NCI-H2196 treated with DMSO at 0.1 percent for 48 hours (cell line): ENCODE results near the gene URB2.
"Not testable (repeated sequence)": the region's sequence is repeated elsewhere in the genome, so short reads cannot be mapped to it uniquely, and the experiment has no call there.

Experiments used
- DNase-seq: peaks from one replicate; lab custom pipeline; 2025; ENCODE audit not compliant: unreplicated experiment; lab: John Stamatoyannopoulos, UW

Gene URB2

DNA sequence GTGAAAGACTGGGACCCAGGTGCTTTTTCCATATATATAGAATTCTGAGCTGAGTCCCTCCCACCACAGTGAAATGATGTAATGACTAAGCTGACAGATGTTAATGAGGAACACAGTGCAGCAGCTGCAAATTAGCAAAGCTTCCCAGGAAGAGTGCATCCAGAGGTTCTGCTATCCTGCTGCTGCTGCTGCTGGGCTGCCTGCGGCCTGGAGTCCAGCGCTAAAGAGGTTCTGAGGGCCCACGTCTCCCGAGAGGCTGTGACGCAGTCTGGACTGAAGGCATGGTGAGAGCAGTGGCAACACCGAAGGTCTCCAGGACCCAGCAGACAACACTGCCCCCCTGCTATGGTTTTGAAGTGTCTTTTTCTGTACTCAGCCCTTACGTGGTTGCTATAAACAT is 63.9 kb downstream of the URB2 start:
- DNase-seq: no peak

DNA sequence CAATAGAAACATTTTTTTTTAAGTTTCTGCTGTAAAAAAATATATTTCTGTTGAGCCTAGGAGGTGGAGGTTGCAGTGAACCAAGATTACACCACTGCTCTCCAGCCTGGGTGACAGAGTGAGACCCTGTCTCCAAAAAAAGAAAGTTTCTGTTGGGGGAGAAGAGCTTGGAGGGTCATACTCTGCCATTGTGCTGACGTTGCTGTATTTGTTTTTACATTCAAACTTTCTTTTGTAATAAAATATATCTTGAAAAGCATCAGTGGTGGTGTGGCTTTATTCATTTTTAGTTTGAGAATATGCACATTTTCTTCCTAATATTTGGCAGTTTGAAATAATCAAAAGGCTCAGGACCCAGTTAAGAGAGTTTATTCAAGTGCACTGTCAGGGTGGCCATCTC is 64.6 kb downstream of the URB2 start:
- no peak for DNase-seq

- DNase-seq: no peak
Measured at GRCh38 chr1:229691362-229691761, 65.3 kb downstream of the URB2 start.

DNA sequence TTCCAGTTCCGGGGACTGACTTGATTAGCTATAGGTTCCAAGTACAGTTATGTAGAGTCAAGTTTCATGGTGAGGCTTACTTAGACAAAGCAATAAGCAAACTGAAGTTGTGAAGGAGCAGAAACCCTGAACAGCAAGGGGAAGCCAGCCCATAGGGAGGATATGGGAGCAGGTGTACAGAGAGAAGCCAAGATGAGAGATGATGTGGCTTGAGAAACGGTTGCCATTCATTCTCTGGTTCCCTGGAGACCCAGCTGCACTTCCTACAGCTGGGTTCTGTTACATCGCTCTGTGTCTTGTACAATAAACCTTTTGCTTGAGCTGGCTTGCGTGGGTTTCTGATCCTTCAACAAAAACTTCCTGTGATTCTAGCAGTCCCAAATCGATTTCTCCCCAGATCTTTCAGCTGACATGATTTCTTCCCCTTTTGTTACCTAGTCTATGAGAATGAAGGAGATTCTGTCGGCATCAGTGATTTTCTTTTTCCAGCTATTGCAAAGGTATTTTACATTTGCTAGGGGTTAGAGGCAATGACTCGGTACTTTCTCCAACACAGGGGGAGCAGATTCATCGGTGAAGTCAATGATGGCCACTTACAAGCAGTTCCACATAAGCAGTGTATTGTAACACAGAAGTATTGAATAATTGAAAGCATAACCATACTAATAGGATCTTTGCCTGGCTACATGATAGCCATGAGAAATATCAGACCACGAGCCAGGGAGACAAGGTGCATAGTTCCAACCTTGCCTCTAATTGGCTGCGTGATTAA is 67.3 kb downstream of the URB2 start:
- no peak for DNase-seq

DNA sequence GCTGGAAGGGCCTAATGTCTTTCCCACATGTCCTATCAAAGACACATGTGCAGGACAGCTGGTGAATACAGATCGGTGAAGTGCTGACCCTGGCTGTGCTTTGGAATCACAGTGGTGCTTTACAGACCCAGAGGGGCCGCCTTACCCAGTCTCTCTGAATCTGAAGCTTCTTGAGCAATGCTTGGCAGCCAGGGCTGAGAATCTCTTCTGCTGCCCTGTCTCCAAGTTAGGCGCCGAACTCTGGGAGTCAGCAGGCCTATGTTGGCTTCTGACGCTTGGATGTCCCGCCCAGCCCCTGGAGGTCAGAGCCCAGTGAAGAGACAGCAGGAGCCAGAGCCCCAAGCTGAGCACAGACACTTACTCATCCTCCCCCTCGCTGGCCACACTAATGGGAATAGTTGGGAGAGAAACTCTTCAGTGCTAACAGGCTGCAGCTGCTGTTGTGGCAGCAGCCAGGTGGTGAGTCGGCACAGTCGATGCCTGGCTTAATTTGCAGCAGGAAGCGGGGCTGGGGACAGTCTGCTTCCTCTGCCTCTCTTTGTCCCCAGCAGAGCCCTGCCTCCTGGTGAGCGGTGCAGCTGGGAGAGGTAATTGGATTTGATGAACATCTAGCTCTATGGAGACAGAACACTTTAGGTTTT is 68.1 kb downstream of the URB2 start:
- peak; percentile 29 for DNase-seq

- no peak for DNase-seq
Measured at GRCh38 chr1:229696385-229696784, 70.3 kb downstream of the URB2 start.

- DNase-seq: no peak
Measured at GRCh38 chr1:229699613-229700267, 73.7 kb downstream of the URB2 start.

GRCh38 chr1:229704157-229704556 is 78.1 kb downstream of the URB2 start:
- DNase-seq: no peak

DNA sequence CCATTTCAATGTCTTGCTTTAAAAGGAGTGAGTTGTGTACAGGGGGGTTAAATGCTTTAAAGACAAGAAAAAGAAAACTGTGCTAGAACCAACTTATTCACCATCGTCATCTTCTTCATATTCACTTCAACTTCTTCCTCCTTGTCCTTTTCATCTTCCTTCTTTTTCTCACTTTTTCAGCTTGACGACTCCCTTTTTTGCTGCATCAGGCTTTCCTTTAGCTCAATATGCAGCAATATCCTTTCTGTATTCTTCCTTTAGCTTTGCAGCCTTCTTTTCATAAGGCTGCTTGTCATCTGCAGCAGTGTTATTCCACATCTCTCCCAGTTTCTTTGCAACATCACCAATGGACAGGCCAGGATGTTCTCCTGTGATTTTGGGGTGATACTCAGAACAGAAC is 79.1 kb downstream of the URB2 start:
- DNase-seq: not testable (repeated sequence)

- DNase-seq: not testable (repeated sequence)
Measured at GRCh38 chr1:229707127-229707526, 81.1 kb downstream of the URB2 start.

DNA sequence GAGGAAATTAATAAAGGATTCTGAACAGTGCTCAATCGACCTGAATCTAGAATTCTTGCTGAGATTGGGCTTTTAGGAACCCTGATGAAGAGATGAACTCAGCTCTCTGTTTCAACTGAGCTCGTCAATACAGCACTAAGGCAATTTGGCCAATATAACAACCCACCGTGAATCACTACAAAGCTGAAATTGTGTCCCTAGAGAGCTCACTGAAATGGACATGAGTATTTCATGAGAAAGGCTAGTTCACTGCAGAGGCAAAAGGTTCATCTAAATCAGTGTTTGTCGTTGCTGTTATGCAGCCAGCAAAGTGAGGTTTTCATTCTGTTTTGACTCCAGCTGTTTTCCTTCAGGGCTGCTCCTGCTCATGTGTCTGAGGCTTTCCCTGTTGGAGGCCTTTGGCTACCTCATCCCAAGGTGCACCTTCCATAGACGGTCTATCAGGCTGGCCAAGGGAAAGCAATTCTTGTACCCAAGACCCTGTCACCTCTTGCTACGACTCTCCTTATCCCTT is 83.5 kb downstream of the URB2 start:
- DNase-seq: no peak
